PC-9 (cell line): ENCODE measurements around the gene FGF21. TPM values are rescaled to one million over a fixed set of nuclear protein-coding genes. Genes with fewer than 3 reads are reported as not detected.

Source experiments
- BruUV-seq: library from RNA; stranded (reverse); fragments of 400-500 nt; replicated peaks from 2 replicates; lab custom pipeline; 2021; lab: Mats Ljungman, UMichigan
- CTCF ChIA-PET: fragments of 300-600 bp; sonication (Branson Sonifier 250); formaldehyde crosslinking; loops from one replicate; lab custom pipeline; 2022; ENCODE audit warnings: antibody characterized with exemption; lab: Charles Lee
- POLR2A ChIA-PET: fragments of 300-600 bp; sonication (Branson Sonifier 250); formaldehyde crosslinking; loops from one replicate; lab custom pipeline; 2022; ENCODE audit warnings: antibody characterized with exemption; ENCODE audit not compliant: unreplicated experiment; lab: Charles Lee
- DNase-seq, 2 experiments: peaks; one replicate each; pipeline versions ENCODE4 v3.0.0 to v3.0.0-alpha.2; 2015 to 2022; ENCODE audit warnings: mixed read lengths in 1 of 2
- H2AFZ ChIP-seq: fragments of 200-600 bp; sonication (generic); 2 replicates; pipeline ENCODE4 v1.8.1; 2017; ENCODE audit warnings: antibody characterized with exemption
- H3F3A ChIP-seq: fragments of 200-600 bp; sonication (generic); 2 replicates; pipeline ENCODE4 v1.8.1; 2017; ENCODE audit warnings: antibody characterized with exemption, mild to moderate bottlenecking, low read depth; ENCODE audit not compliant: insufficient read depth
- H3K27ac ChIP-seq: fragments of 200-600 bp; sonication (generic); 2 replicates; pipeline ENCODE4 v1.6.1; 2016; ENCODE audit warnings: mixed run types
- H3K27me3 ChIP-seq: fragments of 200-600 bp; sonication (generic); 2 replicates; pipeline ENCODE4 v1.6.1; 2016; ENCODE audit warnings: low read depth, mixed run types; ENCODE audit not compliant: insufficient read depth
- H3K36me3 ChIP-seq: fragments of 200-600 bp; sonication (generic); 2 replicates; pipeline ENCODE4 v1.6.1; 2016; ENCODE audit warnings: low read depth, mixed run types
- H3K4me1 ChIP-seq: fragments of 200-600 bp; sonication (generic); replicated peaks from 2 replicates; pipeline ENCODE4 v1.6.1; 2016; ENCODE audit warnings: mixed run types; ENCODE audit not compliant: insufficient read depth
- H3K4me2 ChIP-seq: fragments of 200-600 bp; sonication (generic); 2 replicates; pipeline ENCODE4 v1.6.1; 2017; ENCODE audit warnings: mixed run types
- H3K4me3 ChIP-seq: fragments of 200-600 bp; sonication (generic); 2 replicates; pipeline ENCODE4 v1.6.1; 2016; ENCODE audit warnings: mixed run types
- H3K79me2 ChIP-seq: fragments of 200-600 bp; sonication (generic); 2 replicates; pipeline ENCODE4 v1.6.1; 2017; ENCODE audit warnings: low read depth, mixed run types
- H3K9me2 ChIP-seq: fragments of 200-600 bp; sonication (generic); 2 replicates; pipeline ENCODE4 v1.8.1; 2017; ENCODE audit warnings: mild to moderate bottlenecking; ENCODE audit not compliant: insufficient read depth
- H3K9me3 ChIP-seq: fragments of 200-600 bp; sonication (generic); 2 replicates; pipeline ENCODE4 v1.8.1; 2016; ENCODE audit warnings: low read depth; ENCODE audit not compliant: insufficient read depth
- H4K20me1 ChIP-seq: fragments of 200-600 bp; sonication (generic); 2 replicates; pipeline ENCODE4 v1.8.1; 2017; ENCODE audit not compliant: insufficient read depth
- EZH2 ChIP-seq: fragments of 200-600 bp; sonication (generic); IDR thresholded peaks from 2 replicates; pipeline ENCODE4 v1.8.0; 2017; ENCODE audit warnings: antibody characterized with exemption, low read depth
- intact Hi-C: fragments of 100-400 bp; cut with micrococcal nuclease; formaldehyde crosslinking; loops from one replicate; pipeline ENCODE4 v1.10.0; 2022; ENCODE audit not compliant: unreplicated experiment
- total RNA-seq: library from RNA; stranded (reverse); gene quantifications from 2 replicates; pipeline ENCODE4 v1.2.3, GENCODE V29; 2021
- TF ChIP-seq, protein P1 (sequence below): fragments of 200-600 bp; sonication (generic); conservative IDR thresholded peaks from 2 replicates; pipeline ENCODE4 v1.6.1; 2017; ENCODE audit warnings: mixed run types, antibody characterized with exemption, mild to moderate bottlenecking, moderate library complexity

The FGF21 gene
- total RNA-seq, 1 experiment from 2014 or later: 0.41 TPM

DNA sequence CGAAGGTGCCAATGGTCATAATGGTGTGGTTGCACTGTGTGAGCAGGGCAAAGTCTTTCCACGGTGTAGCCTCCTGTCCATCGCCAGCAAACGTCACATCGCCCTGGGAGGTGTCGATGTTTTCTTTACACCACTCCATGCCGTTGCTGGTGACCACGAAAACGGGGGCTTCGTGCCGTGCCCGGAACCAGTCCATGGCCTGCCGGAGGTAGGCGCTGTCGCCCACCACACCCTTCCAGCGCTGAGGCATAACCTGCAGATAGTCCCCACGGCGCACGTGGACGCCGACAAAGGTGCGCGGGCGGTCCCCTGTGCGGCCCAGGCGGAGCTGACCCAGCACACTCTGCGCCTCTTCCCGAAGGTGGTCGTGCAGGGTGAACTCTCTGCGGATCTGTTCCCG is 5.0 kb upstream of the FGF21 start:
- CTCF ChIA-PET: no interaction called here

DNA sequence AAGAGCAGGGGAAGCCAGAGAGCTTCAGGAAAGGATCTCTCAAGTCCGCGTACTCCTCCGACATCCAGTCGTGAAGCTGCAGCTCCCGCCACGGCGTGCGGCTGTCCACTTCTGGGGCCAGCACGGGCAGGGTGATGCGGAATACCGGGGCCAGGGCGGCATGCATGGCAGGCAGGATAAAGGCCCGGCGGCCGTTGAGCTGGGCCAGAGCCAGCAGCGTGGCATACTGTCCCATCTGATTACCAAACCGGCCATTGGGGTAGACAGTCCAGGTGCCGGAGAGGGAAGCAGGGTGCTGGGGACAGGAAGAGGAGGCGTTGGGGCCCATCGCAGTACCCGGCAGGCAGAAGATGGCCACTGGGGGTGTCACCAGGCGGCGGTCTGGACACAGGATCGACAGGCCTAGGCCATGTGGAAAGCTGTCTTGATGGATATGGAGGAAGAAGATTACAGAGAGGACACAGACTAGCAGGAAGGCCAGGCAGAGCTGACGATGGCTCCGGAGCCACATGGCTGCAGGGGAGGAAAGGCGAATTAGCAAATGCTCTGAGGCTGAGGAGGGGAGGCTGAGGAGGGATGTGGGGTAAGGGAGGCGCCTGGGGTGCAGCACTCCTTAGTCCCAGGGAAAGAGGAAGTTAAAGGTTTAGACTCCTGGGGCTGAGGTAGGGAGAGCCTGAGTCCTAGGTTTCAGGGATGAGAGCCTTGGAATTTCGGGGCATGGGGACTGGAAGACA is 4.4 kb upstream of the FGF21 start:
- H3K4me2 ChIP-seq: peak overlapping the region; percentile 89
- CTCF ChIA-PET: no interaction called here

More for the DNA sequence above, 5.0 kb upstream of the FGF21 start:
- 0 out of 2 replicates have a peak, but pooled peaks cover 10% of the 10 kb centered on the region for H3K36me3 ChIP-seq
- H3K27ac ChIP-seq: no peak overlapping the region
- BruUV-seq: no TSS peak
- H3K27me3 ChIP-seq: no peaks in the 10 kb centered on the region
- TF ChIP-seq, protein P1, sequence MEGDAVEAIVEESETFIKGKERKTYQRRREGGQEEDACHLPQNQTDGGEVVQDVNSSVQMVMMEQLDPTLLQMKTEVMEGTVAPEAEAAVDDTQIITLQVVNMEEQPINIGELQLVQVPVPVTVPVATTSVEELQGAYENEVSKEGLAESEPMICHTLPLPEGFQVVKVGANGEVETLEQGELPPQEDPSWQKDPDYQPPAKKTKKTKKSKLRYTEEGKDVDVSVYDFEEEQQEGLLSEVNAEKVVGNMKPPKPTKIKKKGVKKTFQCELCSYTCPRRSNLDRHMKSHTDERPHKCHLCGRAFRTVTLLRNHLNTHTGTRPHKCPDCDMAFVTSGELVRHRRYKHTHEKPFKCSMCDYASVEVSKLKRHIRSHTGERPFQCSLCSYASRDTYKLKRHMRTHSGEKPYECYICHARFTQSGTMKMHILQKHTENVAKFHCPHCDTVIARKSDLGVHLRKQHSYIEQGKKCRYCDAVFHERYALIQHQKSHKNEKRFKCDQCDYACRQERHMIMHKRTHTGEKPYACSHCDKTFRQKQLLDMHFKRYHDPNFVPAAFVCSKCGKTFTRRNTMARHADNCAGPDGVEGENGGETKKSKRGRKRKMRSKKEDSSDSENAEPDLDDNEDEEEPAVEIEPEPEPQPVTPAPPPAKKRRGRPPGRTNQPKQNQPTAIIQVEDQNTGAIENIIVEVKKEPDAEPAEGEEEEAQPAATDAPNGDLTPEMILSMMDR: no peak
- TF ChIP-seq EZH2: no peak
- no peaks in the 10 kb centered on the region for H3K9me3 ChIP-seq
- H3F3A ChIP-seq: peaks cover 19% of the 10 kb centered on the region
- POLR2A ChIA-PET: no interaction called here
- peaks cover 31% of the 10 kb centered on the region for H3K4me1 ChIP-seq
- no peak overlapping the region for H2AFZ ChIP-seq
- peaks cover 31% of the 10 kb centered on the region for H3K79me2 ChIP-seq
- H4K20me1 ChIP-seq: no peaks in the 10 kb centered on the region; the same call in 1 of the 2 replicates
- H3K4me3 ChIP-seq: no peak overlapping the region
- intact Hi-C loops: loop anchor here (5.0 kb wide), 1 partner anchor 103 kb away; the partner anchor contains the start of gene CA11
- no peak for DNase-seq
- H3K9me2 ChIP-seq: no peaks in the 10 kb centered on the region
- no peak overlapping the region for H3K4me2 ChIP-seq

DNA sequence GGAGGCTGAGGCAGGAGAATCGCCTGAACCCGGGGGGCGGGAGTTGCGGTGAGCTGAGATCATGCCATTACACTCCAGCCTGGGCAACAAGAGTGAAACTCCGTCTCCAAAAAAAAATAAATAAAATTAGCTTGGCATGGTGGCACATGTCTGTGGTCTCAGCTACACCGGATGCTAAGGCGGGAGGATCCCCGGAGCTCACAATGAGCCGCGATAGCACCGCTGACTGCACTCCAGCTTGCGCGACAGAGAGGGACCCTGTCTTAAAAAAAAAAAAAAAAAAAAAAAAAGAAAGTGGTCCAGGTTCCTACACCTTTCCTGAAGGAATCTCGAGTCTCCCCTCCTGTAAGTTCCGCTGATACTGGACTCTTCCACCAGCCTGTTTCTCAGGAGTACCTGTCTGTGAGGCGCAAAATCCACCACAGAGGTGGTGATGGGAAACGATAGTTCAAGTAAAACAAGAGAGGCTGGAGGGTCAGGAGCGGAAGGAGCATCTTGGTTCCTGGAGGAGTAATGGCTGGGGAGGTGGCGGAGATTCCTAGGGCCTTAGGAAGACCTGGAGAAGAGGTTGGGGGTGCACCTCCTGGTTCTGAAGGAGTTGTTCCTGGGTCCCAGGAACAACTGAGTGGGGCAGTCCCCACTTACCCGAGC is 3.4 kb upstream of the FGF21 start:
- no peaks in the 10 kb centered on the region for H3K9me2 ChIP-seq
- H3K79me2 ChIP-seq: peaks cover 31% of the 10 kb centered on the region
- ChIA-PET CTCF (interaction anchor here (0.5 to 0.6 kb wide), 2 partner anchors 20 to 98 kb away, joined by 5 read pairs; no protein-coding TSS in a partner anchor), POLR2A (interaction anchor here (0.6 kb wide), 1 partner anchor 44 kb away, joined by 3 read pairs; no protein-coding TSS in a partner anchor)
- TSS peak; percentile 65 for BruUV-seq
- H3K36me3 ChIP-seq: 0 out of 2 replicates have a peak, but pooled peaks cover 10% of the 10 kb centered on the region
- intact Hi-C loops: loop anchor here (1.0 to 5.0 kb wide), 3 partner anchors 13 to 105 kb away; partner anchors contain the start of gene CA11
- H3K4me3 ChIP-seq: peak overlapping the region; percentile 78
- TF ChIP-seq, protein P1: no peak
- no peak for TF ChIP-seq EZH2
- DNase-seq: no peak
- H3K4me1 ChIP-seq: peaks cover 41% of the 10 kb centered on the region
- H3K27me3 ChIP-seq: no peaks in the 10 kb centered on the region
- no peaks in the 10 kb centered on the region for H3K9me3 ChIP-seq
- H3K27ac ChIP-seq: peak overlapping the region; percentile 57
- H2AFZ ChIP-seq: peak overlapping the region; percentile 76
- no peaks in the 10 kb centered on the region; the same call in 1 of the 2 replicates for H4K20me1 ChIP-seq
- H3K4me2 ChIP-seq: peak overlapping the region; percentile 89
- H3F3A ChIP-seq: peaks cover 7% of the 10 kb centered on the region; the same call in 1 of the 2 replicates

More for the DNA sequence above, 4.4 kb upstream of the FGF21 start:
- peaks cover 37% of the 10 kb centered on the region for H3K4me1 ChIP-seq
- H3K27me3 ChIP-seq: no peaks in the 10 kb centered on the region
- H3K27ac ChIP-seq: no peak overlapping the region
- no TSS peak for BruUV-seq
- H2AFZ ChIP-seq: no peak overlapping the region
- H3K36me3 ChIP-seq: 0 out of 2 replicates have a peak, but pooled peaks cover 10% of the 10 kb centered on the region
- intact Hi-C loops: loop anchor here (5.0 kb wide), 1 partner anchor 104 kb away; the partner anchor contains the start of gene CA11
- POLR2A ChIA-PET: no interaction called here
- TF ChIP-seq, protein P1: no peak
- no peak for TF ChIP-seq EZH2
- no peak for DNase-seq
- peaks cover 13% of the 10 kb centered on the region for H3F3A ChIP-seq
- H3K9me2 ChIP-seq: no peaks in the 10 kb centered on the region
- no peaks in the 10 kb centered on the region; the same call in 1 of the 2 replicates for H4K20me1 ChIP-seq
- peaks cover 31% of the 10 kb centered on the region for H3K79me2 ChIP-seq
- no peaks in the 10 kb centered on the region for H3K9me3 ChIP-seq
- peak overlapping the region; percentile 78; the same call in 1 of the 2 replicates for H3K4me3 ChIP-seq
